Measurements from ENCODE around the gene AZI2. TPM values are rescaled to one million over a fixed set of nuclear protein-coding genes. Genes with fewer than 3 reads are reported as not detected.
A peak's percentile ranks its signal among the peaks of the same experiment; 100 is the strongest.

The AZI2 gene
- total RNA-seq, 1 experiment from 2014 or later = 51.6 TPM

GRCh38 chr3:28348629-28349468 lies at the start of gene AZI2, which contains the start of gene ZCWPW2 (continued):
- TF ChIP-seq REST (IDR thresholded peaks at IDR 0.05; ENCODE audit: low read depth) = no peak; the same call in 1 of the 2 replicates
- peak; percentile 70; the same call in 1 of the 2 replicates for TF ChIP-seq CBX3 (IDR thresholded peaks at IDR 0.05; ENCODE audit: low read depth)
- no peak for TF ChIP-seq ZNF274 (IDR thresholded peaks at IDR 0.05; ENCODE audit: low read depth, low read length)
- peak; percentile 92 for TF ChIP-seq POLR2AphosphoS5 (IDR thresholded peaks at IDR 0.05; ENCODE audit: low read depth, low read length)

GRCh38 chr3:28388978-28389377 lies 40.4 kb upstream of the AZI2 start:
- Histone ChIP-seq H3K4me1 (ENCODE audit: control insufficient read depth in 1 of 2, insufficient read depth in 2 of 2, low read length in 2 of 2) (no peaks in the 10 kb centered on the region), H3K79me2 (ENCODE audit: insufficient read depth, low read length) (no peaks in the 10 kb centered on the region), H3K4me2 (ENCODE audit: low read length) (no peak overlapping the region), H3K4me3 (replicated peaks in 1 of 2; ENCODE audit: low read depth in 1 of 2, low read length in 2 of 2) (no peak overlapping the region), H3K27ac (ENCODE audit: low read depth, low read length) (no peak overlapping the region), H3K9me3 (ENCODE audit: control insufficient read depth in 1 of 2, insufficient read depth in 1 of 2, low read depth in 1 of 2, low read length in 2 of 2) (no peaks in the 10 kb centered on the region), H3K27me3 (ENCODE audit: insufficient read depth, low read length) (no peaks in the 10 kb centered on the region), H3K9me2 (ENCODE audit: insufficient read depth) (no peaks in the 10 kb centered on the region), H3K9ac (ENCODE audit: low read length) (no peak overlapping the region), H4K20me1 (ENCODE audit: insufficient read depth) (no peaks in the 10 kb centered on the region), H2AFZ (ENCODE audit: low read depth, low read length, poor library complexity, severe bottlenecking) (no peak overlapping the region), H3K36me3 (ENCODE audit: control insufficient read depth in 1 of 2, insufficient read depth in 2 of 2, low read length in 2 of 2) (no peaks in the 10 kb centered on the region)
- intact Hi-C loops (cut with micrococcal nuclease) = no loop called here
- ChIA-PET POLR2A (no interaction called here), CTCF (no interaction called here), RAD21 (ENCODE audit: low non-redundant PET in 1 of 2, low total read pairs in 2 of 2, uncharacterized antibody in 2 of 2, unreplicated experiment in 2 of 2) (no interaction called here)
- ATAC-seq (peak; percentile 55; the same call in 1 of the 2 replicates), DNase-seq (ENCODE audit: low read depth, low spot score) (no peak)
- TF ChIP-seq JUND (IDR thresholded peaks at IDR 0.05) (no peak), EZH2 (IDR thresholded peaks at IDR 0.05) (no peak)
- BruUV-seq (replicated peaks) = no TSS peak
